ENCODE results near the gene GABRB3.

DNA sequence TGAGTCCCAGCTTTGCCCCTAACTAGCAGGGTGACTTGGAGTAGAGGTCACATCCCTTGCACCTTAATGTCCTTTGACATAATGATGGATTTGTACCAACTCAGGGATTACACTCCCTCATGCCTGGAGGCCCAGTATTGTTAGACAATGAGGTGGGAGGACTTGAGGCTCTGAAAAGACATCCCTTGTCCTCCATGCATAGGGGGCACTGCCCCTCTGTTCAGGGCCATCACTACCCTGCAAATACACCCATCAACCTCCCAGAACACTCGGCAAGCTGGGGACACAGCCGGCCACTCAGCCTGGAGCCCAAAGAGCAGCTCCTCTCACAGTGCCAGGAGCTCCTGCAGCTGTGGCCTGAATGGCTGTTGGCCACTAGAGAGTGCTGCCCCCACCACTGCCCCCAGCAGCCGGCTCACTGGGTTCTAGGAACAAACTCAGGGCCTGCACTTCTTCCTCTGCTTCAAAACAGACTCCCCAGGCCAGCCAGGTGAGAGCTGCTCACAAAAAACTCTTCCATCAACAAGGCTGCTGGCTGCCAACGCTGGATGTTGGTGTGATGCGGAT, 90.2 kb downstream of the GABRB3 start:
- TF ChIP-seq POLR2A (IDR thresholded peaks at IDR 0.05; ENCODE audit: low read length) (no peak), GATA1 (IDR thresholded peaks at IDR 0.05; ENCODE audit: low read depth, low read length) (no peak)
